SK-N-SH (cell line): ENCODE measurements around the gene TPRG1.

Experiments used
- EP300 ChIP-seq, 2 experiments: IDR thresholded peaks; 2 replicates each; pipeline versions ENCODE4 v1.4.0 to v1.6.1; 2012; ENCODE audit warnings: borderline replicate concordance in 1 of 2, low read depth in 1 of 2, low read length in 1 of 2
- GATA2 ChIP-seq: sonication (generic); formaldehyde crosslinking; IDR thresholded peaks from 2 replicates; pipeline ENCODE4 v1.5.0; 2020; ENCODE audit warnings: mild to moderate bottlenecking, missing genetic modification reagents
- MXI1 ChIP-seq: IDR thresholded peaks from 2 replicates; pipeline ENCODE4 v1.6.1; 2012; ENCODE audit warnings: mild to moderate bottlenecking, low read depth, low read length, improper control_type of control experiment
- POLR2AphosphoS5 ChIP-seq: IDR thresholded peaks from 2 replicates; pipeline ENCODE4 v1.6.1; 2012; ENCODE audit warnings: low read depth, low read length
- RXRA ChIP-seq: IDR thresholded peaks from 2 replicates; pipeline ENCODE4 v1.4.0; 2012; ENCODE audit warnings: low read depth, mild to moderate bottlenecking, borderline replicate concordance
- SMC3 ChIP-seq: IDR thresholded peaks from 2 replicates; pipeline ENCODE4 v1.6.1; 2012; ENCODE audit warnings: low read depth, low read length, improper control_type of control experiment
- TCF12 ChIP-seq: IDR thresholded peaks from 2 replicates; pipeline ENCODE4 v1.4.0; 2012
- TF ChIP-seq, protein P1 (sequence below): fragments of 200-600 bp; sonication (generic); IDR thresholded peaks from 2 replicates; pipeline ENCODE4 v1.6.1; 2017; ENCODE audit warnings: antibody characterized with exemption, mild to moderate bottlenecking, moderate library complexity
- TF ChIP-seq, protein P2 (sequence below): fragments of 150-350 bp; IDR thresholded peaks from 2 replicates; pipeline ENCODE4 v1.6.1; 2016; ENCODE audit warnings: mild to moderate bottlenecking, low read depth, low read length

DNA sequence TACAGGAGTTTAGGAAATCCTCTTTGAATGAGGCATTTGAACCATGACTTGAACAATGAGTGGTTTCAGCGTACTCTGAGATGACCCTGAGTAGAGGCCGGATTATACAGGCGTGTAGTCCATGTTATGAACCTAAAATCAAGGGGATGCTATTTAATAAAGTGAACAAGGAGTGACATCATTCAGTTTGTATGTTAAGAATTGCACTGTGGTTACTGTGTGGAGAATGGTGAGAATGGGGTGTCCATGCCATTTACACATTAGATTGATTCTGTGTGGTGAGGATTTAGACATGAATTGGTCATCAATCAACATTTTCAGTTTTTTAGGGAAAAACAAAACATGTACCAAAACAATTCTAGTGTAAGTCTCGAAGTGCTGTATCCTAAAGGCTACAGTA is 65.8 kb downstream of the TPRG1 start:
- TF ChIP-seq, protein P1, sequence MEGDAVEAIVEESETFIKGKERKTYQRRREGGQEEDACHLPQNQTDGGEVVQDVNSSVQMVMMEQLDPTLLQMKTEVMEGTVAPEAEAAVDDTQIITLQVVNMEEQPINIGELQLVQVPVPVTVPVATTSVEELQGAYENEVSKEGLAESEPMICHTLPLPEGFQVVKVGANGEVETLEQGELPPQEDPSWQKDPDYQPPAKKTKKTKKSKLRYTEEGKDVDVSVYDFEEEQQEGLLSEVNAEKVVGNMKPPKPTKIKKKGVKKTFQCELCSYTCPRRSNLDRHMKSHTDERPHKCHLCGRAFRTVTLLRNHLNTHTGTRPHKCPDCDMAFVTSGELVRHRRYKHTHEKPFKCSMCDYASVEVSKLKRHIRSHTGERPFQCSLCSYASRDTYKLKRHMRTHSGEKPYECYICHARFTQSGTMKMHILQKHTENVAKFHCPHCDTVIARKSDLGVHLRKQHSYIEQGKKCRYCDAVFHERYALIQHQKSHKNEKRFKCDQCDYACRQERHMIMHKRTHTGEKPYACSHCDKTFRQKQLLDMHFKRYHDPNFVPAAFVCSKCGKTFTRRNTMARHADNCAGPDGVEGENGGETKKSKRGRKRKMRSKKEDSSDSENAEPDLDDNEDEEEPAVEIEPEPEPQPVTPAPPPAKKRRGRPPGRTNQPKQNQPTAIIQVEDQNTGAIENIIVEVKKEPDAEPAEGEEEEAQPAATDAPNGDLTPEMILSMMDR: no peak
- no peak for TF ChIP-seq EP300 (IDR thresholded peaks at IDR 0.05; ENCODE audit: borderline replicate concordance in 1 of 2, low read depth in 1 of 2, low read length in 1 of 2)
- TF ChIP-seq POLR2AphosphoS5: no peak
- TF ChIP-seq SMC3: no peak
- TF ChIP-seq MXI1: no peak
- TF ChIP-seq, protein P2, sequence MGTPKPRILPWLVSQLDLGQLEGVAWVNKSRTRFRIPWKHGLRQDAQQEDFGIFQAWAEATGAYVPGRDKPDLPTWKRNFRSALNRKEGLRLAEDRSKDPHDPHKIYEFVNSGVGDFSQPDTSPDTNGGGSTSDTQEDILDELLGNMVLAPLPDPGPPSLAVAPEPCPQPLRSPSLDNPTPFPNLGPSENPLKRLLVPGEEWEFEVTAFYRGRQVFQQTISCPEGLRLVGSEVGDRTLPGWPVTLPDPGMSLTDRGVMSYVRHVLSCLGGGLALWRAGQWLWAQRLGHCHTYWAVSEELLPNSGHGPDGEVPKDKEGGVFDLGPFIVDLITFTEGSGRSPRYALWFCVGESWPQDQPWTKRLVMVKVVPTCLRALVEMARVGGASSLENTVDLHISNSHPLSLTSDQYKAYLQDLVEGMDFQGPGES: no peak
- no peak for TF ChIP-seq GATA2 (CRISPR knock-in tag)
- no peak for TF ChIP-seq RXRA
- no peak for TF ChIP-seq TCF12
